Measurements from ENCODE around the gene LSP1.
"Not testable (repeated sequence)": the region's sequence is repeated elsewhere in the genome, so short reads cannot be mapped to it uniquely, and the experiment has no call there.

The LSP1 gene, protein sequence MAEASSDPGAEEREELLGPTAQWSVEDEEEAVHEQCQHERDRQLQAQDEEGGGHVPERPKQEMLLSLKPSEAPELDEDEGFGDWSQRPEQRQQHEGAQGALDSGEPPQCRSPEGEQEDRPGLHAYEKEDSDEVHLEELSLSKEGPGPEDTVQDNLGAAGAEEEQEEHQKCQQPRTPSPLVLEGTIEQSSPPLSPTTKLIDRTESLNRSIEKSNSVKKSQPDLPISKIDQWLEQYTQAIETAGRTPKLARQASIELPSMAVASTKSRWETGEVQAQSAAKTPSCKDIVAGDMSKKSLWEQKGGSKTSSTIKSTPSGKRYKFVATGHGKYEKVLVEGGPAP

DNA sequence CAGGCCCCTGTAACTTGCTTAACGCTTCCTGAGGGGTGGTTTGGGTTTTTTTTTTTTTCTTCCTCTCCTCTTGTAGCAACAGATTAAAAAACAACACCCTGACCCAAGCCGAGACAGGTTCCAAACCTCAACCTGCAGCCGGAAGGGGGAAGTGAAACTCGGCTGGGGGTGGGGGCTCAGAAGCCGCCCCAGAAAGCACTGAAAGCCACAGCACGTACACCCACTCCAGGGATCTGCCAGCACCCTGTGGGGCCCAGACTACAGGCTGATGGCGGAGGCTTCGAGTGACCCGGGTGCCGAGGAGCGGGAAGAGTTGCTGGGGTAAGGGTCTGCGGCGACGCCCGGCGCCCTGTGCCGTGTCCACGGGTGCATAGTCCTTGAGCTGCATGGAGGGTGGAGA lies at the start of gene LSP1:
Gene LSP1, plus strand, starts transcription at position 208 of the 400 bp plus-strand sequence. Its CDS starts 61 bp downstream, at position 269.
- peak; percentile 46 to 78 (median 54) for DNase-seq (ENCODE audit: low read depth in 4 of 4, low spot score in 1 of 4)

DNA sequence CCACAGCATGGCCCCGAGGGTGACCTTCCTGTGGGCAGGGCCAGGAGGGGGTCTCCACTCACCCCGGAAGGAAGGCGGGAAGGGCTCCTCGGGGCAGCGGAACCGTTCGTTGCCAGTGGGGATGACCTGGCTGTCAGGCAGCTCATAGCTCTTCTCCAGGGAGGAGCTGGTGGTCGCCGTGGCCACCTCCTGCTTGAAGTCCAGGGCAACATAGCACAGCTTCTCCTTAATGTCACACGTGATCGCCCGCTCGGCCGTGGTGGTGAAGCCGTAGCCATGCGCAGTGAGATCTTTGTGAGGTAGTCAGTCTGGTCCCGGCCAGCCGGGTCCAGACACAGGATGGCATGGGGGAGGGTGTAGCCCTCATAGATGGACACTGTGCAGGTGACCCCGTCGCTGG lies 49.6 kb upstream of the LSP1 start:
- DNase-seq (ENCODE audit: low read depth in 4 of 4, low spot score in 1 of 4), result no peak

DNA sequence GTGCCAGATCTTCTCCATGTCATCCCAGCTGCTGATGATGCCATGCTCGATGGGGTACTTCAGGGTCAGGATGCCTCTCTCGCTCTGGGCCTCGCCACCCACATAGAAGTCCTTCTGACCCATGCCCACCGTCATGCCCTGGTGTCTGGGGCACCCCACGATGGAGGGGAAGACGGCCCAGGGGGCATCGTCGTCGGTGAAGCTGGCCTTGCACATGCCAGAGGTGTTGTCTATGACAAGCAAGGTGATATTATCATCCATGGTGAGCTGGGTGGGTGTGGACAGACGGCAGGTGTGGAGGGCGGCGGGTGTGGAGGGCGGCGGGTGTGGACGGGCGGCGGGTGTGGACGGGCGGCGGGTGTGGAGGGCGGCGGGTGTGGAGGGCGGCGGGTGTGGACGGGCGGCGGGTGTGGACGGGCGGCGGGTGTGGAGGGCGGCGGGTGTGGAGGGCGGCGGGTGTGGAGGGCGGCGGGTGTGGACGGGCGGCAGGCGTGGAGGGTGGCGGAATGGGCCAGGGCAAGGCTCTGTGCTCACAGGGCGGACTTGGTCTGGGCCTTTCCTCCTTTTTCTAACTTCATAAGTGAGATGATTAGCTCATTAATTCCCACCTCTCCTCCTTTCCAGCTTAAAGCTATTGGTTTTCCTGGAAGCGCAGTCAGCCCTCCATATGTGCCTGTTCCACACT lies 48.9 kb upstream of the LSP1 start:
- not testable (repeated sequence) for DNase-seq (ENCODE audit: low read depth in 4 of 4, low spot score in 1 of 4)

DNA sequence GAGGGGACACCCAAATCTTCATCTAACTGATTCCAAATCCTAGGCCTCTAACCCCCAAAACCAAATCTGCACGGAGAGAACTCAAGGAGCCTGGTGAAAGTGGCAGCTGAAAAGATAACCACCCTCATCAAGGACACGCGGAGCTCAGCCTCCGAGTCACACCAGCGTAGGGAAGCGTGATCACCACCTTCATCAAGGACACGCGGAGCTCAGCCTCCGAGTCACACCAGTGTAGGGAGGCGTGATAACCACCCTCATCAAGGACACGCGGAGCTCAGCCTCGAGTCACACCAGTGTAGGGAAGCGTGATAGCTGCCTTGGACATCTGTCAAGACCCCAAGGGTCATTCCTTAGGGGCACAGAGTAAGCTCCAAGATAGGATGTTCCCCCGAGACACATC lies 47.4 kb upstream of the LSP1 start:
- no peak for DNase-seq (ENCODE audit: low read depth in 4 of 4, low spot score in 1 of 4)

DNA sequence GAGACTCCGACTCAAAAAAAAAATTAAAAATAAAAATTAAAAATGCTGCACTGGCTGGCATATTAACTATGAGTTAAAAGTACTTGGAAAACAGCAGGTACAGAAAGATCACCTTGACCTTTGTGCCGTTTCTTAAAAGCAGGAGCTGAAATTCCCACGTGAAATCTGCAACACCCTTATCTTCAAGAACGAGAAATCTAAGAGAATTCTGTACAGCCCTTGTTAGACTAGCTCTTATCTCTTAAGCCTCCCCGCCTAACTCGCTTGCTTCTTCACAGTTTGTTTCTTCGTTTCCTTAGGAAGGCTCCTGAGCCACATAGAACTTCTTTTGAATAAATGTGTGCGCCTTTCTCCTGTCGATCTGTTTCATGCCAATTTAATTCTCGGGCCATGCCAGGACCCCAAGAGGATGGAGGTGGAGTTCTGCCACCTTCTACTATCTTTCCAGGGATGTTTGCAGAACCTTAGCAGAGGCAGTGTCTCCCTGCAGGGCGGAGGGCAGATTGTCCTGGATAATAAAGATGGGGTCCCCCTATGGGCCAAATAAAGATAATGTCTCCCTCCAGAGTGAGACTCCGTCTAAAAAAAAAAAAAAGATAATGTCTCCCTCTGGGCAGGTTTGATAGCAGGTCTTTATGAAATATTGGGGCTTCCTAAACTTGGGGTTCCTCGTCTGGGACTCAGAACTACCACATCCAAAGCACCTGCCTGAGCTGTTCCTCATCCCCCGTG lies 45.5 kb upstream of the LSP1 start:
- DNase-seq (ENCODE audit: low read depth in 4 of 4, low spot score in 1 of 4), result no peak

DNA sequence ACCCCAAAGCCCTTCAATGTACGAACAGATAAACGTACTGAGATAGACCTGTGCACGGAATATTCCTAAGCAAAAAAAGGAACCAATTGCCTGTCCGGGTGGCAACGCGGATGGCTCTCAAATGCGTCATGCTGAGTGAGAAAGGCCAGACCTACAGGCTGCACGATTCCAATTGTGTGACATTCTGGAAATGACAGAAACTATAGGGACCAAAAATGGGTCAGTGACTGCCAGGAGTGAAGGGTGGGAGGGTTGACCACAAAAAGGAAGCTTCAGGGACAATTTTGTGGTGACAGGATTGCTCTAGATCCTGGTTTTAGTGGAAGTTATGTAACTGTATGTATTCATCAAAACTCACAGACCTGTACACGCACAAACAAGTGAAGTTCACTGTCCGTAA lies 42.1 kb upstream of the LSP1 start:
- no peak for DNase-seq (ENCODE audit: low read depth in 4 of 4, low spot score in 1 of 4)

DNA sequence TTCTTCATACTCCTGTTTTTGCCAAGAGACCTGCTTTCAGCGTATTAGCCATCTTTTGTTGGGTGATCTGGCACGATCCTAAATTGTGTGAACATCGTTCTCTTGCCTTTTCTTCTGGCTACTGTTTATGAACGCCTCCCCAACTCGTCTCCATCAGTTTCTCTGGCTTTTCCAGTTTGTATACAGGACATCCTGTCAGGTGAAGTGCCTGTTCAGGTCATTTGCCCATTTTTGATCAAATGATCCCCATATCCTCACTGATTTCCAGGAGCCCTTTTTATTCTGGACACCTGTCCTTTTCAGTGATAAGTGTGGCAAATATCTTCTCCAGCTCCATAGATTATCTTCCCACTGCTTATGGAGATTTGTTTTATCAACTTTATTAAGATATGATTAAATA lies 40.6 kb upstream of the LSP1 start:
- DNase-seq (ENCODE audit: low read depth in 4 of 4, low spot score in 1 of 4), result no peak

DNA sequence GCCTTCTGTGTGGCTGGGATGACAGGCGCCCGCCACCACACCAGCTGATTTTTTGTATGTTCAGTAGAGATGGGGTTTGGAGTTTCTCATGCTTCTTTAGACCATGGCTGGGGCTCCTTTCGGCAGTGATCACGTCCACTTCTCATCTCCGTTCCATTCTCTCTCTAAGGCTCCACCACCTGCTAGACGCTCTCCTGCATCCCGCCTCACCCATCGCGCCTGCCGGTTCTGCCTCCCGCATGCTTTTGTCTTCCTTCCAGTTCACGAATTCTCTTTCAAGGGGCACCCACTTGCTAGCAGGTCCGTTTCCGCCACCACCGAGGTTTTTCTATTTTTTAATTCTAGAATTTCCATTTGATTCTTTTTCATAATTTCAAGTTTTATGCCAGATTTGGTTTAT lies 40.1 kb upstream of the LSP1 start:
- DNase-seq (ENCODE audit: low read depth in 4 of 4, low spot score in 1 of 4), result no peak

DNA sequence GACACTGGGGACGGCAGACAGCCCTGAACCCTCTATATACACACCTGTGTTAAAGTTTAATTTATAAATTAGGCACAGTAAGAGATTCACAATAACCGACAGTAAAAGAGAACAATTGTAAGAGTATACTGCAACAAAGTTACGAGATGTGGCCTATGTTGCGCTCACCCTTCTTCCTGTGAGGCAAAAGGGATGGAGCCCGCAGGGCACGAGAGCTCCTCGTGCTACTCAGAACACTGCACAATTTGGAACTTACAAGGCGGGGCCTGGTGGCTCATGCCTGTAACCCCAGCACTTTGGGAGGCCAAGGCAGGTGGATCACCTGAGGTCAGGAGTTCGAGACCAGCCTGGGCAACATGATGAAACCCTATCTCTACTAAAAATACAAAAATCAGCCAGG lies 39.5 kb upstream of the LSP1 start:
- not testable (repeated sequence) for DNase-seq (ENCODE audit: low read depth in 4 of 4, low spot score in 1 of 4)

DNA sequence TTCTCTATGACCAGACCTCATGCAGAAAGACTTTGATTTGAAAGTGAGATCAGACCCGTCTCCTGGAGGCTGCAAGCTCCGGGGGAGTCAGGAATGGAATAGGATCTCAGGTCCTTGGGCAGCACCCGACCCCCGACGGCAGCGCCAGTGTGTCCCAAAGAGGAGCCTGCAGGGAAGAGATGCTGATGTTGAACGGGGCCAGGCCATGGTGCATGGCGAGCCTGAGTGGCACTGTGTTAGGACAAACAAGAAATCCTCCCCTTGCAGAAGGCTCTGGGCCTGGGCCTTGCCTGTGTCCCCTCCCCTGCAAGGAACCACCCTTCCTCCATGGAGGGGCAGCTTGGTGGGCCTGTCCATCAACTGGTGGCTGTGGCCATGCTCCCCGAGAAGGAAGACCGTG lies 38.2 kb upstream of the LSP1 start:
- DNase-seq (ENCODE audit: low read depth in 4 of 4, low spot score in 1 of 4), result no peak

DNA sequence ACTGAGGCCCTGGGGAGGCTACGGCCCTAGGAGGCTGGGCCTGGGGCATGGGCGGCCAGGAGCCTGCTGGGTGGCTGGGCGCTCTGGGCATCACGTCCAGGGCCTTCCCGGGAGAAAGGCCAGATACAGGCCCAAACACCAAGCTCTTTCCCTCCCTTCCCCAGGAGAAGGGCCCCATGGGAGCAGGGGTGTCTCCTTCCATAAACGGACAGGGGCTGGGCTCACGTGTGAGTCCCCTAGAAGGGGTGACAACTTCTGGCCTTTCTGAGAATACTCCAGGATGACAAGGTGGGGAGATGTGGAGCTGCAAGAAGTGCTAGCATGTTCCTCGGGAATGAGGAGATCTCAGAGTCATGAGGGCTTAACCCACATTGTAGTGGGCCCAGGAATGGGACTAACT lies 37.6 kb upstream of the LSP1 start:
- DNase-seq (ENCODE audit: low read depth in 4 of 4, low spot score in 1 of 4), result no peak

DNA sequence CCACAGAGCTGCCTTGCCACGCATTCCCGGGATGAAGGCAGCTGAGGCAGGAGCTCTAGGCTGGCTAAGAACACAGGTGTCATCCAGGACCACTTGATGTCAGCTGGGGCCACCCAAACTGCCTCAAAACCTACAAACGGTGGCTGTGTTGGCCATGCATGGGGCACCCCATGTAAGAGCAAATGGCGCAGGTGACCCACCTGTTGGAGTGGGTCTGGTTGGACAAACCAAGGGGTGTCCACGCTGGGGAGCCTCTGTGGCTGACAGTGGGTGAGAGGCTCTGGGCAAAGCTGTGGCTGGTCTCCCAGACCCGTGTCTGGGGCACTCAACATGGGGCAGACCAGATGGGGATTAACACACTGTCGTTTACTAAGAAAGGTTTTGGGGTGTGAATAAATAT lies 37.1 kb upstream of the LSP1 start:
- DNase-seq (ENCODE audit: low read depth in 4 of 4, low spot score in 1 of 4), result no peak

DNA sequence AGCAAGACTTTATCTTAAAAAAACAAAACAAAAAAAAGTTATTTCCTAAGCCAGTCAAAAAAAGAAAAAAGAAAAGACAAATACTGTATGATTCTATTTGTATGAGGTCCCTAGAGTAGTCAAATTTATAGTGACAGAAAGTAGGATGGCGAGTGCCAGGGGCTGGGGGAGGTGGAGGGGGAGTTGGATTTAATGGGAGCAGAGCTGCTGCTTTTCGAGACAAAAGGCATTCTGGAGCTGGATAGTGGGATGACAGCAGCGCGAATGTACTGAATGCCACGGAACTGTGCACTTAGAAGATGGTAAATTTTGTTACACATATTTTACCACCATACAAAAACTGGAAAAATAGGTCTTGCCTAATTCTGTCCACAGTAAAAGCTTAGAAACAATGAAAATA lies 35.9 kb upstream of the LSP1 start:
- DNase-seq (ENCODE audit: low read depth in 4 of 4, low spot score in 1 of 4), result no peak

DNA sequence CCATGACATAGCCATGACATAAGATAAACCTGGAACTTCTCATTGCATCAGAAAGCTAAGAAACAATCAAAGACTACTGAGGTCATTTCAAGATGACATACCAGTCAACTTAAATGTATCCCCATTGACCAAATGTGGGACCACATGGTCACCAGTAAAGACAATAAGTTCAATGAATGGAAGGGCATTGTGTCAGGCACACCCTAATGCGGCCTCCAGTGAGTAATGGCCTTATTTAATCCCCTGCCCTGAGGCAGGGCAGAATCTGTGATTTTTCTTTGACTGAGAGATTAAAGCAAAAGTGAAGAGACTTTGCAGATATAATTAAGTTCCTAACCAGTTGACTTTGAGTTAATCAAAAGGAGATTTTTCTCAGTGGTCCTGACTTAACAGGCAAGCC lies 35.4 kb upstream of the LSP1 start:
- no peak for DNase-seq (ENCODE audit: low read depth in 4 of 4, low spot score in 1 of 4)

DNA sequence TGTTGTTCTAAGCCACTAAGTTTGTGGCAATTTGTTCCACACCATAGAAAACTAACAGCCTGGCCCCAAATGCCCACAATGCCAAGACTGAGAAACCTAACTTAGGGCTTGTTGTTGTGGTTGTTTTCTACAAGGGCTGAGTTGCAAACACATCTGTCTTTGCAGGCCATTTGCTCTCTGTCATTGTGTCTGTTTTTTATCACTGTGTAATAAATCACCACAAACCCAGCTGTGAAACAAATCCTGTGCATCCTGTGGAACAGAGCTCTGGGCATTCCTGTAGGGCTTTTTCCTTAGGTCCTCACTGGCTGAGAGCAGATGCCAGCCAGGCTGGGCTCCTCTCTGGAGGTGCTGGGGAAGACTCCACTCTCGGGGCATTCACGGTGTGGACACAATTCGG lies 33.8 kb upstream of the LSP1 start:
- no peak for DNase-seq (ENCODE audit: low read depth in 4 of 4, low spot score in 1 of 4)

DNA sequence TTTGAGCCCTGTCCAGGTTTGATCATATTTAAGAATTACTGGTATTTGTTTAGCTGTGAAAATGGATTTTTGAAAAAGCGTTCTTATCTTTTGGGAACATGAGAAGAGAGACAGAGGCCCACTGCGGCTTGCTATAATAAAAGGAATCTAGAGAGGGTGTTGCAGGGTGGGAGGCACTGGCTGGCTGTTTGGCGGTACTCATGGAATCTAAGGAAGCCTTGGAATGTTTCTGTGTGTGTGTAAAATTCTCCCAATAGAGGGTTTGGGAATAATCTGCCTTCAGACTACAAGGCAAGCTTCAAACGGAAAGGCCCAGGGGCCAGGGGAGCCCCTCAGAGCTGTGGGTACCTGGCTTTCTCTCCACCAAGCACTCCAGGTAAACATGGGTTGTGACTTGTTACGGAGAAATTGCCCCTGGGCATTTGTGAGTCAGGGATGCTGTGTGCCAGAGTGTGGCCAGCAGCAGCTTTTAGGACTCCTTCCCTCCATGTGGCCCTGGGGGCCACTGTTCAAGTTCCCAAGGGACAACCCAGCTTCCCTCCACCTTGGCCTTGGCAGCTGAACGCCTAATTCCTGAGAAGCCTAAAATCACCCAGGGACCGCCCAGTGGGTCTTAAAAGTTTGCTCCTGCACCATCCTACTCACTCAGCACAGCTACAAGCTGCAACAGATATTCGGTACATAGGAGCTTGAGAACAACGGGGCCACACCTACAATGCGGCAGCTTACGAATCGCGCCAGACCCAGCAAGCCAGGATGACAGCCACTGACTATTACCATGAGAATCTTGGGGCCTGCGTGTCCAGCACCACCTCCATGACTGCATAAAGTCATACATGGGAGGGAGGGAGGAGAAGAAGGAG lies 32.2 kb upstream of the LSP1 start:
- no peak for DNase-seq (ENCODE audit: low read depth in 4 of 4, low spot score in 1 of 4)

DNA sequence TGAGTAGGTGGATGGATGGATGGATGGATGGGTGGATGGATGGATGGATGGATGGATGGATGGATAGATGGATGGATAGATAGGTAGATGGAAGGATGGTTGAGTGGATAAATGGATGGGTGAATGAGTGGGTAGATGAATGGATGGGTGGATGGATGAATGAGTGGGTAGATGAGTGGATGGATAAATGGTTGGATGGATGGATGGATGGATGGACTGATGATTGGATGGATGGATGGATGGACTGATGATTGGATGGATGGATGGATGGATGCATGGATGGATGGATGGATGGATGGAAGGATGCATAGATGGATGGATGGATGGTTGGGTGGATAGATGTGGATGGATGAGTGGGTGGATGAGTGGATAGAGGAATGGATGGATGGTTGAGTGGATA lies 31.3 kb upstream of the LSP1 start:
- no peak for DNase-seq (ENCODE audit: low read depth in 4 of 4, low spot score in 1 of 4)

DNA sequence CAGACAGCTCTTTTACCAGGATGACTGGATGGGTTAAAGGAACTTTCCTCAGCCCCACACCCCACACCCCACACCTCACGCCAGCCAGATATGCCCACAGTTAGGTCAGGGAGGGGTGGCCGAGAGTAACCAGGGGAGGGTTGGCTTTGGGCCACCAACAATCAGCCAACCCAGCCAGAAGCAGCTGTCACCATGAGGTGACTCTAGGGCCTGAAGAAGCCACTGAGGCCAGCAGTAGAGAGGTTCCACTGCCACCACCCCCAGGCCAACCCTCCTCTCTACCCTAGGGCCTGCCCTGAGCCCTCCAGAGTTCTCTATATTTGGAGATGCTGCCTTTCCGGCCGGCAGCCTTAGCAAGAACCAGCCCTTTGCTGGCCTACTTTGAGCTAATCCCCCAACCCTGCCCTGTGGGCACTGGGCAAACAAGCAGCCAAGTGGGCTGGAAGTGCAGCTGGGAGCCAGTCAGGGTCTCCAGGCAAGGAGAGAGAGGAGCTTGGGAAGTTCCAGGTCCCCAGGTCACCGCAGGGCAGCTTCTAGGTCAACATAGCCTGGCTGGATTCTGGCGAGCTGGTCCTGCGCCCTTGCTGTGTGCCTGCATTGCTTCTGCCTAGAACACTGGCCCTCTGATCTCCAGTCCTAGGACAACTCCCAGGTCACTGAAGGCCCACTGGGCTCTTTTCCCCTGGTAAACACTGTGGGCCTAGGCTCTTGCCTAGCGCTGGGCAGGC lies 30.1 kb upstream of the LSP1 start:
- DNase-seq (ENCODE audit: low read depth in 4 of 4, low spot score in 1 of 4), result no peak

DNA sequence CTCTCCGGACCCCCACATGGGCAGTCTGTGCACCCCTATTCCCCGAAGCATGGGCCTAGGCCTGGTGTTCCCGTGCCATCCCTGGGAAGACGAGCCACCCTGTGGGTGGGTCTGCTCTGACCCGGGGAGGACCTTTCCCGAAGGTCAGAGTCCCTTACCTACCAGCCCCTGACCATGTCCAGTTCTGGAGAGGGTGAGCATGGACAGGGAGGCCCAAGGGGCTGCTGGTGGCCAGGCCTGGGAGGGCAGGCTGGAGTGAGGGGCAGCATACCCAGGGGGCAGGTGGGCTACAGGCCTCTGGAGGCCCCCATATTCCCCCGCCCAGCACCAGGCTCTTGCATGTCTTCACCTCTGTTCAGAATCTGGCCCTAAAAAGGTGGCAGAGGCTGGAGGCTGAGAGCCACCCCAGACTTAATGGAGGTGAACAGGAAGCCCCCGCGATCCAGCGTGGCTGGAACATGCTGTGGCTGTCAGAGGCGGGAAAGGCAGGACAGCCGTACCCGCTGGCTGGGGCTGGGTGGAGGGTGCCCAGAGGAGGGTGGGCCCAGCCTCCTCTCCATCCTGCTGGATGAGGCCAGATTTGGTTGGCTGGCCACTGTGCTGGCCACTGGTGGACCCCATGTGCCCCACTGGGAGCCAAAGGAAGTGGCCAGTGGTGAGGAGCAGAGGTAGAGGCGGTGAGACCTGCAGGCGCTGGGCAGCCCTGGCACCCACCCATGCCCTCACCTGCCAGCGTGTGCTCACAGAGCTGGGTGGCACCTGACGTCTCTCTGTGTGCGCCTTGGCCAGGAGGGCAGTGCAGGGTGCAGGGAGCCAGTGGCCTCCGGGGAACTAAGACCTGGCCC lies 29.3 kb upstream of the LSP1 start:
- no peak for DNase-seq (ENCODE audit: low read depth in 4 of 4, low spot score in 1 of 4)

Data from stimulated activated CD4-positive, alpha-beta T cell treated with anti-CD3 and anti-CD28 coated beads, Interleukin-1b, Interleukin-23, amount 100 ng/mL, for 24 hours (primary cell).